Measurements from ENCODE around the gene ADAM12. TPM values are rescaled to one million over a fixed set of nuclear protein-coding genes. Genes with fewer than 3 reads are reported as not detected.
"Not testable (repeated sequence)": the region's sequence is repeated elsewhere in the genome, so short reads cannot be mapped to it uniquely, and the experiment has no call there.

The ADAM12 gene
- total RNA-seq, 2 donors from 2014 or later, result 0.14 to 1.9 TPM

- no peak overlapping the region for H3K27ac ChIP-seq
- peaks cover 5% of the 10 kb centered on the region for H3K4me1 ChIP-seq (replicated peaks)
- no peaks in the 10 kb centered on the region for H3K27me3 ChIP-seq (replicated peaks; ENCODE audit: insufficient read depth)
- TF ChIP-seq POLR2AphosphoS5 (IDR thresholded peaks at IDR 0.05), result no peak
- no peak for TF ChIP-seq POLR2A (IDR thresholded peaks at IDR 0.05)
- no peak for TF ChIP-seq CTCF (IDR thresholded peaks at IDR 0.05)
- DNase-seq (ENCODE audit: low spot score), result no peak
- H3K9me3 ChIP-seq, result no peaks in the 10 kb centered on the region
- WGBS, result 82% methylated on average over 8 of the region's 8 CpGs
- no peaks in the 10 kb centered on the region for H3K36me3 ChIP-seq
- no peak overlapping the region for H3K4me3 ChIP-seq
- intact Hi-C loops (cut with DNase I), result no loop called here
Observed at GRCh38 chr10:126250527-126251310, 137.6 kb downstream of the ADAM12 start.

GRCh38 chr10:126250045-126250444 lies 138.2 kb downstream of the ADAM12 start:
- Histone ChIP-seq H3K27me3 (replicated peaks; ENCODE audit: insufficient read depth) (no peaks in the 10 kb centered on the region), H3K4me1 (replicated peaks) (peaks cover 5% of the 10 kb centered on the region), H3K27ac (no peak overlapping the region), H3K9me3 (no peaks in the 10 kb centered on the region), H3K4me3 (no peak overlapping the region), H3K36me3 (no peaks in the 10 kb centered on the region)
- intact Hi-C loops (cut with DNase I), result no loop called here
- DNase-seq (ENCODE audit: low spot score), result peak; percentile 17
- TF ChIP-seq CTCF (IDR thresholded peaks at IDR 0.05) (no peak), POLR2A (IDR thresholded peaks at IDR 0.05) (no peak), POLR2AphosphoS5 (IDR thresholded peaks at IDR 0.05) (peak; percentile 70)
- WGBS, result 48% methylated on average over 5 of the region's 5 CpGs

- DNase-seq (ENCODE audit: low spot score), result no peak
- intact Hi-C loops (cut with DNase I), result no loop called here
- H3K27ac ChIP-seq, result no peak overlapping the region
- no peak overlapping the region for H3K4me3 ChIP-seq
- H3K36me3 ChIP-seq, result no peaks in the 10 kb centered on the region
- 75% methylated on average over 11 of the region's 11 CpGs for WGBS
- H3K9me3 ChIP-seq, result no peaks in the 10 kb centered on the region
- TF ChIP-seq CTCF (IDR thresholded peaks at IDR 0.05) (no peak), POLR2A (IDR thresholded peaks at IDR 0.05) (no peak), POLR2AphosphoS5 (IDR thresholded peaks at IDR 0.05) (no peak)
- peaks cover under 1% of the 10 kb centered on the region for H3K4me1 ChIP-seq (replicated peaks)
- no peaks in the 10 kb centered on the region for H3K27me3 ChIP-seq (replicated peaks; ENCODE audit: insufficient read depth)
Observed at GRCh38 chr10:126247446-126247975, 140.8 kb downstream of the ADAM12 start.

DNA sequence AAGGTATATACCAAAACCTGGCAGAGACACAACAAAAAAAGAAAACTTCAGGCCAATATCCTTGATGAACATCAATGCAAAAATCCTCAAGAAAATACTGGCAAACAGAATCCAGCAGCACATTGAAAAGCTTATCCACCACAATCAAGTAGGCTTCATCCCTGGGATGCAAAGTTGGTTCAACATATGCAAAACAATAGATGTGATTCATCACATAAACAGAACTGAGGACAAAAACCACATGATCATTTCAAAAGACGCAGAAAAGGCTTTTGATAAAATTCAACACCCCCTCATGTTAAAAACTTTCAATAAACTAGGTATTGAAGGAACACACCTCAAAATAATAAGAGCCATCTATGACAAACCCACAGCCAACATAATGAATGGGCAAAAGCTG lies 141.9 kb downstream of the ADAM12 start:
- H3K4me3 ChIP-seq; intact Hi-C loops (cut with DNase I); H3K27ac ChIP-seq; H3K9me3 ChIP-seq; DNase-seq (ENCODE audit: low spot score); H3K4me1 ChIP-seq (replicated peaks); H3K27me3 ChIP-seq (replicated peaks; ENCODE audit: insufficient read depth); H3K36me3 ChIP-seq: not testable (repeated sequence)
- WGBS, result 93% methylated on average over 1 of the region's 1 CpG

DNA sequence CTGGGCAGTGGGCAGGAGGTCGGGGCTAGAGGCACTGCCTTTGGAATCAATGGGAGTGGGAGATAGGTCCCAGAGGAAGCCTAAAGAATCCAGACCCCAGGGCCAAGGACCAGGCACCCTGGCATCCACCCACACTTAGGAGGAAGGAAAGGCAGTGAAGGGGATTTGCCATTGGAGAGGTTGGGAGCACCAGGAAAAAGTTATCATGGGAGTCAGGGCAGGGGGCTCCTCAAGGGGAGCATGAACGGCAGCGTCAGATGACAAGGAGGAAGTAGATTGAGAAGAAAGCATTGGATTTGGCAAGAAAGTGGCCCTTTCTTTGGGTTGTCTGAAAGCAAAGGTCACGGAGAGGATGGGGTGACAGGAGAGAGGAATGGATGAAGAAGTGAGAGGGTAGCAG lies 142.8 kb downstream of the ADAM12 start:
- H3K36me3 ChIP-seq, result no peaks in the 10 kb centered on the region
- TF ChIP-seq POLR2A (IDR thresholded peaks at IDR 0.05), result no peak
- no peak for DNase-seq (ENCODE audit: low spot score)
- H3K4me1 ChIP-seq (replicated peaks), result no peaks in the 10 kb centered on the region
- H3K9me3 ChIP-seq, result no peaks in the 10 kb centered on the region
- no peak overlapping the region for H3K4me3 ChIP-seq
- 92% methylated on average over 4 of the region's 4 CpGs for WGBS
- intact Hi-C loops (cut with DNase I), result no loop called here
- no peak overlapping the region for H3K27ac ChIP-seq
- H3K27me3 ChIP-seq (replicated peaks; ENCODE audit: insufficient read depth), result no peaks in the 10 kb centered on the region

- H3K4me3 ChIP-seq, result no peak overlapping the region
- H3K27ac ChIP-seq, result no peak overlapping the region
- intact Hi-C loops (cut with DNase I), result no loop called here
- DNase-seq (ENCODE audit: low spot score), result no peak
- H3K9me3 ChIP-seq, result no peaks in the 10 kb centered on the region
- H3K27me3 ChIP-seq (replicated peaks; ENCODE audit: insufficient read depth), result no peaks in the 10 kb centered on the region
- H3K36me3 ChIP-seq, result no peaks in the 10 kb centered on the region
- TF ChIP-seq POLR2AphosphoS5 (IDR thresholded peaks at IDR 0.05) (no peak), POLR2A (IDR thresholded peaks at IDR 0.05) (no peak), CTCF (IDR thresholded peaks at IDR 0.05) (no peak)
- no peaks in the 10 kb centered on the region for H3K4me1 ChIP-seq (replicated peaks)
- WGBS, result 79% methylated on average over 5 of the region's 5 CpGs
Observed at GRCh38 chr10:126243971-126244370, 144.3 kb downstream of the ADAM12 start.

All from prostate gland (tissue), 2 donors.